ENCODE measurements around the gene NKD2. TPM values are rescaled to one million over a fixed set of nuclear protein-coding genes. Genes with fewer than 3 reads are reported as not detected.

NKD2 gene
- total and polyA plus RNA-seq, 2 experiments from 2014 or later: not detected

- H3K36me3 ChIP-seq (ENCODE audit: low read depth): no peaks in the 10 kb centered on the region
- no peaks in the 10 kb centered on the region for H3K4me1 ChIP-seq (ENCODE audit: insufficient read depth)
- DNase-seq: no peak
- no peak overlapping the region for H3K4me3 ChIP-seq
- in situ Hi-C loops (cut with MboI): no loop called here
- no peaks in the 10 kb centered on the region for H4K20me1 ChIP-seq (ENCODE audit: insufficient read depth)
- no peak overlapping the region for H2AFZ ChIP-seq
- H3K27ac ChIP-seq: no peak overlapping the region
- no peaks in the 10 kb centered on the region for H3F3A ChIP-seq (ENCODE audit: insufficient read depth)
- H3K9me3 ChIP-seq (ENCODE audit: low read depth): no peaks in the 10 kb centered on the region
- no peaks in the 10 kb centered on the region for H3K27me3 ChIP-seq (replicated peaks; ENCODE audit: insufficient read depth)
- no peaks in the 10 kb centered on the region for H3K9me2 ChIP-seq (ENCODE audit: insufficient read depth)
- H3K9ac ChIP-seq: no peak overlapping the region
- TF ChIP-seq EZH2phosphoT487 (IDR thresholded peaks at IDR 0.05; ENCODE audit: insufficient read depth, low read depth) (no peak), EZH2 (IDR thresholded peaks at IDR 0.05; ENCODE audit: insufficient read depth, poor library complexity, severe bottlenecking) (no peak)
- no peaks in the 10 kb centered on the region for H3K79me2 ChIP-seq (ENCODE audit: insufficient read depth)
- WGBS, 2 experiments (ENCODE audit: low coverage in 1 of 2, low lambda C conversion rate in 2 of 2, missing lambda C conversion rate in 2 of 2): 62 to 69% methylated on average over 19 to 26 of the region's 26 CpGs
- H3K4me2 ChIP-seq (ENCODE audit: unreplicated experiment): no peak overlapping the region
Measured at GRCh38 chr5:1028481-1029281, 20.1 kb downstream of the NKD2 start.

GRCh38 chr5:1029282-1029944, 20.8 kb downstream of the NKD2 start:
- TF ChIP-seq EZH2phosphoT487 (IDR thresholded peaks at IDR 0.05; ENCODE audit: insufficient read depth, low read depth) (no peak), EZH2 (IDR thresholded peaks at IDR 0.05; ENCODE audit: insufficient read depth, poor library complexity, severe bottlenecking) (no peak)
- no peak for DNase-seq
- Histone ChIP-seq H3K4me1 (ENCODE audit: insufficient read depth) (no peaks in the 10 kb centered on the region), H3K4me3 (no peak overlapping the region), H3K79me2 (ENCODE audit: insufficient read depth) (no peaks in the 10 kb centered on the region), H3K27me3 (replicated peaks; ENCODE audit: insufficient read depth) (no peaks in the 10 kb centered on the region), H3K36me3 (ENCODE audit: low read depth) (no peaks in the 10 kb centered on the region), H3K9me3 (ENCODE audit: low read depth) (no peaks in the 10 kb centered on the region), H3K9ac (no peak overlapping the region), H2AFZ (no peak overlapping the region), H4K20me1 (ENCODE audit: insufficient read depth) (no peaks in the 10 kb centered on the region), H3K27ac (no peak overlapping the region), H3K9me2 (ENCODE audit: insufficient read depth) (no peaks in the 10 kb centered on the region), H3K4me2 (ENCODE audit: unreplicated experiment) (no peak overlapping the region), H3F3A (ENCODE audit: insufficient read depth) (no peaks in the 10 kb centered on the region)
- WGBS, 2 experiments (ENCODE audit: low coverage in 1 of 2, low lambda C conversion rate in 2 of 2, missing lambda C conversion rate in 2 of 2): 82 to 84% methylated on average over 24 of the region's 24 CpGs
- in situ Hi-C loops (cut with MboI): no loop called here

GRCh38 chr5:1029945-1030625, 21.5 kb downstream of the NKD2 start:
- H3K4me2 ChIP-seq (ENCODE audit: unreplicated experiment): no peak overlapping the region
- no peak overlapping the region for H2AFZ ChIP-seq
- no peaks in the 10 kb centered on the region for H3K9me2 ChIP-seq (ENCODE audit: insufficient read depth)
- no peak overlapping the region for H3K27ac ChIP-seq
- H3K4me1 ChIP-seq (ENCODE audit: insufficient read depth): no peaks in the 10 kb centered on the region
- in situ Hi-C loops (cut with MboI): no loop called here
- 31 to 35% methylated on average over 8 to 9 of the region's 10 CpGs for WGBS, 2 experiments (ENCODE audit: low coverage in 1 of 2, low lambda C conversion rate in 2 of 2, missing lambda C conversion rate in 2 of 2)
- H3F3A ChIP-seq (ENCODE audit: insufficient read depth): no peaks in the 10 kb centered on the region
- no peaks in the 10 kb centered on the region for H3K79me2 ChIP-seq (ENCODE audit: insufficient read depth)
- no peak overlapping the region for H3K9ac ChIP-seq
- no peaks in the 10 kb centered on the region for H3K9me3 ChIP-seq (ENCODE audit: low read depth)
- TF ChIP-seq EZH2phosphoT487 (IDR thresholded peaks at IDR 0.05; ENCODE audit: insufficient read depth, low read depth) (no peak), EZH2 (IDR thresholded peaks at IDR 0.05; ENCODE audit: insufficient read depth, poor library complexity, severe bottlenecking) (no peak)
- no peak overlapping the region for H3K4me3 ChIP-seq
- no peak for DNase-seq
- no peaks in the 10 kb centered on the region for H3K27me3 ChIP-seq (replicated peaks; ENCODE audit: insufficient read depth)
- H3K36me3 ChIP-seq (ENCODE audit: low read depth): no peaks in the 10 kb centered on the region
- no peaks in the 10 kb centered on the region for H4K20me1 ChIP-seq (ENCODE audit: insufficient read depth)

- DNase-seq: no peak
- Histone ChIP-seq H4K20me1 (ENCODE audit: insufficient read depth) (no peaks in the 10 kb centered on the region), H3K4me2 (ENCODE audit: unreplicated experiment) (no peak overlapping the region), H3K9me2 (ENCODE audit: insufficient read depth) (no peaks in the 10 kb centered on the region), H3K79me2 (ENCODE audit: insufficient read depth) (no peaks in the 10 kb centered on the region), H2AFZ (no peak overlapping the region), H3K27ac (no peak overlapping the region), H3F3A (ENCODE audit: insufficient read depth) (no peaks in the 10 kb centered on the region), H3K4me1 (ENCODE audit: insufficient read depth) (no peaks in the 10 kb centered on the region), H3K9ac (no peak overlapping the region), H3K9me3 (ENCODE audit: low read depth) (no peaks in the 10 kb centered on the region), H3K27me3 (replicated peaks; ENCODE audit: insufficient read depth) (no peaks in the 10 kb centered on the region), H3K4me3 (no peak overlapping the region), H3K36me3 (ENCODE audit: low read depth) (no peaks in the 10 kb centered on the region)
- in situ Hi-C loops (cut with MboI): no loop called here
- 30 to 48% methylated on average over 8 to 10 of the region's 10 CpGs for WGBS, 2 experiments (ENCODE audit: low coverage in 1 of 2, low lambda C conversion rate in 2 of 2, missing lambda C conversion rate in 2 of 2)
- no peak for TF ChIP-seq EZH2phosphoT487 (IDR thresholded peaks at IDR 0.05; ENCODE audit: insufficient read depth, low read depth)
- no peak for TF ChIP-seq EZH2 (IDR thresholded peaks at IDR 0.05; ENCODE audit: insufficient read depth, poor library complexity, severe bottlenecking)
Measured at GRCh38 chr5:1030801-1031271, 22.2 kb downstream of the NKD2 start.
